CD4-positive, alpha-beta T cell treated with Interleukin-4 for 1 hour (primary cell): ENCODE measurements around the gene SYT15.
"Not testable (repeated sequence)": the region's sequence is repeated elsewhere in the genome, so short reads cannot be mapped to it uniquely, and the experiment has no call there.

Experiments used
- DNase-seq, 2 donors: peaks; one replicate each; pipeline ENCODE4 v3.0.0-alpha.2; 2020 to 2022

The SYT15 gene

GRCh38 chr10:46594453-46595063 lies 15.6 kb downstream of the SYT15 start:
- DNase-seq: not testable (repeated sequence)

DNA sequence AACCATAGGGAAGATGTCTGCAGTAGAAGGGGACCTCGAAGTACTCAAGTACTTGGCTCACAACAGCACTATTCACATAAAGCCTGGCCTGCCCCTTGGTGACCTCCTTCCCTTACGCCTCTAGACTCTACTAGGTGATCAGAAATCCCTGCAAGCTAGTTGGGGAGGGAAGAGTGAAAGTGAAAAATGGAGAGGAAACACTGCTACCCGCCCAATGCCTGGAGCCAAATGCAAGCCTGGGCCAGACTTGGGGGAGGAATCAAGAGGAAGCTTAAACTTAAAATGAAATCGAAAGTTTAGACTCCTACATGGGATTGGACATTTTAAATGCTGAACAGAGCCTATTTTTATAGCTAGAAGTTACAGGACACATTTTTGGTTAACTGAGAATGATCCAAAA lies 17.6 kb downstream of the SYT15 start:
- not testable (repeated sequence) for DNase-seq

- peak; percentile 39 to 54 for DNase-seq
These were observed 18.8 kb downstream of the SYT15 start for GRCh38 chr10:46597616-46598246.

DNA sequence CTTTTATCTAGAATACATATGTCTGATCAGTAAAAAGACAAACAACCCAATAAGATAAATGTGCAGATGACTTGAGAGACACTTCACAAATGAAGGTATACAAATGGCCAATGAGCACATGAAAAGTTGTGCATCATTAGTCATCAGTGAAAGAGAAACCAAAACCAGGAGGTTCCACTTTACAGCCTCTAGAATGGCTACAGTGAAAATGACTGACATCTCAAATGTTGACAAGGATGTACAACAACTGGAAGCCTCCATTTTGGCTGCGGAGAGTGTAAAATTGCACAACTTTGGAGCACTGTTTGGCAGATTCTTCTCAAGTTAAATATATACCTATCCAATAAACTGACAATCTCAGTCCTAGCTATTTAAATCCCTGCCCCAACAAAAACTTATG lies 21.6 kb downstream of the SYT15 start:
- DNase-seq: not testable (repeated sequence)

DNA sequence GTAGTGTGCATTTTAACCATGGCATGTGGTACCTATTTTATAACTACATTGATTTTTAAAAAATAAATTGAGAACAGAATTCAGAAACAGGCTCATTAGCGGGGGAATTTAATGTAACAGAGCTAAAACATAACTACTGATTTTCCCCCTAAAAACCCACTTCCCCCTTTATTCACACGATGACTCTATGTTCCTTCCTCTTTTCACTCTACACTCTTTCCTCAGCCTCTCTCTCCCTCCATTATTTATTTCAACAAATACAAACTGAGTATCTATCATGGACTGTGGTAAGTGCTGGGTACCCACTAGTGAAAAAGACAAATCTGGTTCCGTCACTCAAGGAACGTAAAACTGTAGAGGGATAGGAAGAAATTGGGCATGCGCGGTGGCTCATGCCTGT lies 36.6 kb downstream of the SYT15 start:
- not testable (repeated sequence) for DNase-seq

GRCh38 chr10:46616227-46616626 lies 37.3 kb downstream of the SYT15 start:
- not testable (repeated sequence) for DNase-seq

- DNase-seq: not testable (repeated sequence)
These were observed 38.2 kb downstream of the SYT15 start for GRCh38 chr10:46617134-46617533.

- not testable (repeated sequence) for DNase-seq
These were observed 39.0 kb downstream of the SYT15 start for GRCh38 chr10:46617913-46618312.

DNA sequence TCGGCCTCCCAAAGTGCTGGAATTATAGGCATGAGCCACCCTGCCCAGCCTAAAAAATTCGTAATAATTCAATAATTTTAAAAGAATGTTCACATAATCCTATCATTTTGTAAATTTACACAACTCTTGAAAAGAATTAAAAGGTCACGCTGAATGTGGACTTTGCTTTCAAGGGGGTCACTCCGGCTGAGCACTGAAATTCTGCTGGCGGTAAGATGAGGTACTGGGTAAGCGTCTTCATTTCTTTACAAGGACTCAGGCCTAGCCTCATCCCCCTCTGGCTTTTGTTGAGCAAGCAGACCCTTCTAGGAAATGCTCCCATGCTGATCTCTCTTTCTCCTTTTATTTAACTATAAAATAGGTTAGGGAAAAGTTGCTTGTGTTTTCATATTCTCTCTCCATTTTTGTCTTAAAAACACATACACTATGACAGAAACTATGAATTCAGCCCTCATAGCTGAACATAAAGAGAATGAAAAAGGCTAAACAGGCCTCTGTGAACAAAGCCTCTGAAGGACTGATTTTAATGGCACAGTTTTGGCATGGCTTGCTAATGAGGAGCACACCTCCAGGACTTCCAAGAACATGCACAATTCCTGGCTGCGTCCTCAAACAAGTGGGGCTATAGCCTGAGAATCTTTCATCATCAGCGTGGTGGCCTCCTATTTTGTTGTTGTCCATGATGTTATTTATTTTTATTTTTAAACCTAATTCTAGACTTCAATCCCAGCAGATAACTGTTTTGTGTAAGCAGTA lies 45.1 kb downstream of the SYT15 start:
- not testable (repeated sequence) for DNase-seq

GRCh38 chr10:46629805-46630204 lies 50.9 kb downstream of the SYT15 start:
- DNase-seq: not testable (repeated sequence)

DNA sequence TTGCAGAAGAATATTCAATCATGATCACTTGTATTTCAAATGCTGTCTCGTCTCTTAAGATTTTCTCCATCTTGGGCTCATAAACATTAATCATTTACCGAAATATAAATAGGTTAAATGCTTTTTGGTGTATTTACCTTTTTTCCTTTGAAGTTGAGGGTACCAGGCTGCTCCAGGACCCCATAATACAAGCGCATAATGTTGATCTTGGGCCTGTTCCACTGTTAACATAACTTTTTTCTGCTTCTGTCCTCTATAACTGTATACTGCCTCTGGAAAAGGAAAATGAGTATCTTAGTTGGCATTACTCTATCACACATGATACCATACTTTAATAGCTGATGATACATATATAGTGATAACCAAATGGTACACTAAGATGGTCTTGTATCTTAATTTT lies 51.9 kb downstream of the SYT15 start:
- not testable (repeated sequence) for DNase-seq

- not testable (repeated sequence) for DNase-seq
These were observed 52.8 kb downstream of the SYT15 start for GRCh38 chr10:46631683-46632082.

DNA sequence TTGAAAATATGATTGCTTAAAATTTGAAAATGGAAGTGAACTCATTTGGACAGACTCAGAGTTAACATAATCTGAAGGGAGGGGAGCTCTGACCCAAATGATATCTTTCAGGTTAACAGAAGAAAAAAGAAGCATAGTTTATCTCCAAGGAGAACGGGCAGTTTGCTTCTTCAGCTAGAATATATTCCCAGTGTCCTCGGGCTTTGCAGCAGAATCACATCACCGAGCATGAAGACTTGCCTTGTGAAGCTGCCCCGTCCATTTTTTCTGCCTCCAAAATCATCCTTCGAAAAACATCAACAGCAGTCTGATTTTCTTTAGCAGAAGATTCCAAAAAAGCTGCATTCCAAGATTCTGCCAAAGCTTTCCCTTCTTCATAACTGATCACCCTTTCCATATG lies 55.8 kb downstream of the SYT15 start:
- DNase-seq: not testable (repeated sequence)

GRCh38 chr10:46635364-46635959 lies 56.5 kb downstream of the SYT15 start:
- peak in 1 of 2 donors; percentile 38 for DNase-seq

GRCh38 chr10:46640005-46640404 lies 61.1 kb downstream of the SYT15 start:
- DNase-seq: not testable (repeated sequence)
